ENCODE results near the gene IFTAP. TPM values are rescaled to one million over a fixed set of nuclear protein-coding genes. Genes with fewer than 3 reads are reported as not detected.

IFTAP gene
- total and polyA plus RNA-seq, 10 of the 15 experiments (the other 5 are each of a cell fraction or from before 2014, with no cell fraction given): 0.32 to 1.0 (median 0.63) TPM; not detected in 2

DNA sequence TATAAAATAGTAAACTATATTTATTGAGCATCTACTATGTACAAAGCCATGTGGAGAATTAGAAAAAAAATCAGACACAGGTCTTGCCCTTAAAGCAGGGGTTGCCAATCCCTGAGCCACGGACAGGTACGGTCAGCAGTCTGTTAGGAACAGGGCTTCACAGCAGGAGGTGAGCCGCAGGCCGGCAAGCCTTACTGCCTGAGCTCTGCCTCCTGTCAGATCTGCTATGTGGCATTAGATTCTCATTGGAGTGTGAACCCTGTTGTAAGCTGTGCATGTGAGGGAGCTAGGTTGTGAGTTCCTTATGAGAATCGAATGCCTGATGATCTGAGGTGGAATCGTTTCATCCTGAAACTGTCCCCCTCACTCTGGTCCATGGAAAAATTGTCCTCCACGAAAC lies 5.9 kb downstream of the IFTAP start (continued):
- TF ChIP-seq ZNF592 (IDR thresholded peaks at IDR 0.05): no peak
- TF ChIP-seq MXI1 (IDR thresholded peaks at IDR 0.05; ENCODE audit: low read depth, low read length): no peak
- no peak for TF ChIP-seq SIN3A (IDR thresholded peaks at IDR 0.05; ENCODE audit: low read depth, low read length)

- no peak overlapping the region for H3K9ac ChIP-seq (ENCODE audit: control insufficient read depth, insufficient read depth, low read length)
- ATAC-seq (no peak), FAIRE-seq (no peak), DNase-seq (ENCODE audit: low read depth, low spot score) (no peak)
- in situ Hi-C loops (cut with MboI): no loop called here
- no peak overlapping the region for H3K27ac ChIP-seq (ENCODE audit: control insufficient read depth, insufficient read depth)
- no peak overlapping the region for H2AFZ ChIP-seq (ENCODE audit: control insufficient read depth, low read depth, low read length)
- POLR2A ChIA-PET: no interaction called here
- H3K4me2 ChIP-seq (ENCODE audit: control insufficient read depth, insufficient read depth): no peak overlapping the region
- WGBS (ENCODE audit: insufficient coverage, insufficient replicate concordance, low lambda C conversion rate, missing lambda C conversion rate): 0% methylated on average over 2 of the region's 2 CpGs
- no peaks in the 10 kb centered on the region for H3K4me1 ChIP-seq (ENCODE audit: control insufficient read depth, insufficient read depth, low read length)
- no peaks in the 10 kb centered on the region for H3K9me3 ChIP-seq (replicated peaks; ENCODE audit: control insufficient read depth, insufficient read depth, low read length)
- no peaks in the 10 kb centered on the region for H3K36me3 ChIP-seq (ENCODE audit: control insufficient read depth in 2 of 2, insufficient read depth in 2 of 2, low read length in 1 of 2)
- intact Hi-C loops (cut with micrococcal nuclease; ENCODE audit: unreplicated experiment): no loop called here
- no peaks in the 10 kb centered on the region for H4K20me1 ChIP-seq (ENCODE audit: control insufficient read depth, insufficient read depth)
- RAD21 ChIA-PET (ENCODE audit: unreplicated experiment): no interaction called here
- SMC1A ChIA-PET (ENCODE audit: uncharacterized antibody, unreplicated experiment): no interaction called here
- H3K4me3 ChIP-seq: no peak overlapping the region
- H3K79me2 ChIP-seq (ENCODE audit: control insufficient read depth, insufficient read depth, low read length): no peaks in the 10 kb centered on the region
- CTCF ChIA-PET: interaction anchor here (1.0 kb wide), 1 partner anchor 108 kb away, joined by 3 read pairs; no protein-coding TSS in a partner anchor
- H3K27me3 ChIP-seq (replicated peaks in 1 of 2; ENCODE audit: control insufficient read depth in 2 of 2, insufficient read depth in 2 of 2, low read length in 1 of 2): no peaks in the 10 kb centered on the region; a peak in 2 of 4 replicates
- BruUV-seq (replicated peaks): no TSS peak
- TF ChIP-seq FOS (IDR thresholded peaks at IDR 0.05; ENCODE audit: borderline replicate concordance, extremely low read depth, insufficient read length): no peak
- no peak for TF ChIP-seq SP1 (IDR thresholded peaks at IDR 0.05; ENCODE audit: low read depth, low read length)
- TF ChIP-seq JUNB (IDR thresholded peaks at IDR 0.05): no peak
- TF ChIP-seq ZBTB4 (CRISPR knock-in tag; IDR thresholded peaks at IDR 0.05): no peak
- no peak for TF ChIP-seq NFYB (IDR thresholded peaks at IDR 0.05; ENCODE audit: insufficient read depth, low read depth, low read length)
- TF ChIP-seq POLR2AphosphoS5 (IDR thresholded peaks at IDR 0.05; ENCODE audit: low read length): no peak
- TF ChIP-seq, protein P1, sequence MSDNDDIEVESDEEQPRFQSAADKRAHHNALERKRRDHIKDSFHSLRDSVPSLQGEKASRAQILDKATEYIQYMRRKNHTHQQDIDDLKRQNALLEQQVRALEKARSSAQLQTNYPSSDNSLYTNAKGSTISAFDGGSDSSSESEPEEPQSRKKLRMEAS (IDR thresholded peaks at IDR 0.05; ENCODE audit: low read depth, low read length): no peak
- no peak for TF ChIP-seq BCLAF1 (IDR thresholded peaks at IDR 0.05)
- no peak for TF ChIP-seq MEF2A (IDR thresholded peaks at IDR 0.05; ENCODE audit: insufficient read depth, low read depth, low read length)
- TF ChIP-seq ASH2L (IDR thresholded peaks at IDR 0.05; ENCODE audit: borderline replicate concordance, low read depth): no peak
Observed at GRCh38 chr11:36601155-36601554, 6.9 kb downstream of the IFTAP start.
